PFSK-1 (cell line): ENCODE data around the gene FAM53A.

ENCODE experiments used
- POLR2AphosphoS5 ChIP-seq: IDR thresholded peaks from 2 replicates; pipeline ENCODE4 v1.6.1; 2012; ENCODE audit warnings: low read depth, mild to moderate bottlenecking, control low read depth, low read length, moderate library complexity
- REST ChIP-seq, 2 experiments: IDR thresholded peaks; 2 replicates each; pipeline versions ENCODE4 v1.6.1 to v1.8.0; 2011 to 2012; ENCODE audit warnings: low read depth in 2 of 2, low read length in 2 of 2, control low read depth in 1 of 2, inconsistent platforms in 1 of 2, mild to moderate bottlenecking in 1 of 2, moderate library complexity in 1 of 2; ENCODE audit not compliant: insufficient read depth in 1 of 2
- TAF1 ChIP-seq: IDR thresholded peaks from 2 replicates; pipeline ENCODE4 v1.6.1; 2012; ENCODE audit warnings: low read length, control low read depth, borderline replicate concordance; ENCODE audit not compliant: insufficient read depth

DNA sequence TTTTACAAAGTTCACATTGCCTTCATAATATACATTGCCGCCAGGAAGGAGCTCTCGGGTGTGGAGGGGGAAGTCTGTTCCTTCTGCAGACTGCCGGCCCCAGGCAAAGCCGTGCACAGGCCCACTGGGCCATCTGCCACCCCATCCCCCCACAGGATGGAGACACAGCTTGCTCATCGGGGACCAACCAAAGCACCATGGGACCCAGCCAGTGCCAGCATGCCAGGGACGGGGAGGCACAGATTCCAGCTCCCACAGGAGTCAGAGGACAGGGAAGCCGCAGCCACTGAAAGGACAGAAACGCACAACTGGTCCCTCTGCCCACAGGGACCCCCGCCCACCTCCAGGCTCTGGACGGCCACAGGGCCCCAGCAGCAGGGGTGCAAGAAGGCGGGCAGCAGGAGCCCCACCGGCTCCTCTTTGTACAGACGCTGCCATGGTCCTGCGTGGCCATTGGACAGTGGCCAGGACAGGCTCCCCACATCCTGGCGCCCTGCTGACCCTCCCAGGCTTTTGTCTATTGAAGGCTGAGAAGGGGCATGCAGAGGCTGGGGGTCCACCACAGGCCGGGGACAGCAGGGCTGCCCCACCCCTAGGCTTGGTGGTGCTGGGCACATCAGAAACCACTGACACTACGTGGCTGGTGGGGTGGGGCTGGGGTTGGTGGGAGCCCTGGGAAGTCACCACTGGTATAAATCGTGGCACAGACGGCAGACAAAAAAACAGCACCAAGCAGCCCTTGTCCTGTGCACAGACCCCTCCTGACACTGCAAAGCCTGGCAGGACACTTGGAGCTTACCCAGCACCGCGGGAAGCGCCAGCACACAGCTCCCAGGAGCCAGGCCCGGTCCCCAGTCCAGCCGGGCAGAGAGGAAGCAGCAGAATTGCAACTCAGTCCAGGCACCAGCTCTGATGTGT is 89.0 kb downstream of the FAM53A start:
- TF ChIP-seq REST (IDR thresholded peaks at IDR 0.05; ENCODE audit: insufficient read depth in 1 of 2, low read depth in 2 of 2, low read length in 2 of 2) (no peak), POLR2AphosphoS5 (no peak), TAF1 (no peak)
